Endothelial cell of umbilical vein (primary cell): ENCODE data around the gene EXOC6B. TPM values are rescaled to one million over a fixed set of nuclear protein-coding genes. Genes with fewer than 3 reads are reported as not detected.

Experiments used
- BruUV-seq: library from RNA; stranded (reverse); fragments of 400-500 nt; replicated peaks from 2 replicates; lab custom pipeline; 2021; lab: Mats Ljungman, UMichigan
- CTCF ChIA-PET: fragments of 300-600, 350-600 bp; sonication (Branson Sonifier 250); formaldehyde crosslinking; loops from one replicate; lab custom pipeline; 2021; ENCODE audit warnings: antibody characterized with exemption, inconsistent platforms; lab: Charles Lee
- POLR2A ChIA-PET: fragments of 300-600, 350-600 bp; sonication (Branson Sonifier 250); formaldehyde crosslinking; loops from one replicate; lab custom pipeline; 2021; ENCODE audit warnings: antibody characterized with exemption, inconsistent platforms; lab: Charles Lee
- DNase-seq: peaks from one replicate; pipeline ENCODE4 v3.0.0-alpha.2; 2011; ENCODE audit warnings: low read depth, low spot score
- FAIRE-seq: peaks from 2 replicates; lab custom pipeline; 2011; peaks lifted over from hg19 to GRCh38; lab: Jason Lieb, UNC
- H2AFZ ChIP-seq: 2 replicates; pipeline ENCODE4 v1.6.0; 2012; ENCODE audit warnings: low read depth, low read length, control low read depth, inconsistent platforms
- H3K27ac ChIP-seq: 2 replicates; pipeline ENCODE4 v1.5.1; 2011; ENCODE audit warnings: low read depth, mild to moderate bottlenecking, control low read depth, low read length, moderate library complexity; ENCODE audit not compliant: insufficient read depth
- H3K27me3 ChIP-seq, 2 experiments: 2 replicates each; pipeline versions ENCODE4 v1.6.0 to v1.6.1; 2011; ENCODE audit warnings: low read length in 2 of 2, mixed read lengths in 1 of 2; ENCODE audit not compliant: control insufficient read depth in 2 of 2, insufficient read depth in 2 of 2
- H3K36me3 ChIP-seq, 2 experiments: 2 replicates in 1 of 2; 3 replicates in 1 of 2; pipeline ENCODE4 v1.5.1; 2011; ENCODE audit warnings: low read length in 2 of 2, mild to moderate bottlenecking in 1 of 2, moderate library complexity in 1 of 2; ENCODE audit not compliant: control insufficient read depth in 2 of 2, insufficient read depth in 2 of 2; ENCODE audit errors: extremely low read depth in 1 of 2
- H3K4me1 ChIP-seq: 3 replicates; pipeline ENCODE4 v1.5.1; 2011; ENCODE audit warnings: mild to moderate bottlenecking, low read length; ENCODE audit not compliant: control insufficient read depth, insufficient read depth; ENCODE audit errors: extremely low read depth
- H3K4me2 ChIP-seq: 2 replicates; pipeline ENCODE4 v1.6.1; 2011; ENCODE audit warnings: low read length, control low read depth, mixed read lengths; ENCODE audit not compliant: insufficient read depth
- H3K4me3 ChIP-seq, 3 experiments: fragments of 200-600 bp in 1 of 3; sonication (generic), shearing (Covaris generic) in 1 of 3; replicated peaks in 1 of 3; 2 replicates each; pipeline ENCODE4 v1.5.1; 2011 to 2016; ENCODE audit warnings: control low read depth in 3 of 3, low read length in 3 of 3, mild to moderate bottlenecking in 2 of 3, inconsistent platforms in 1 of 3, low read depth in 1 of 3, moderate library complexity in 1 of 3; ENCODE audit not compliant: insufficient read depth in 1 of 3
- H3K79me2 ChIP-seq: 2 replicates; pipeline ENCODE4 v1.6.0; 2012; ENCODE audit warnings: low read length, inconsistent platforms; ENCODE audit not compliant: control insufficient read depth, insufficient read depth
- H3K9ac ChIP-seq: replicated peaks from 2 replicates; pipeline ENCODE3; 2011; ENCODE audit warnings: low read length, control low read depth; ENCODE audit not compliant: insufficient read depth; ENCODE audit errors: extremely low read depth
- H3K9me1 ChIP-seq: replicated peaks from 3 replicates; pipeline ENCODE4 v1.6.0; 2011; ENCODE audit warnings: mild to moderate bottlenecking, low read length; ENCODE audit not compliant: control insufficient read depth, insufficient read depth; ENCODE audit errors: extremely low read depth
- H3K9me3 ChIP-seq: replicated peaks from 2 replicates; pipeline ENCODE4 v1.5.1; 2012; ENCODE audit warnings: low read length, inconsistent platforms; ENCODE audit not compliant: control insufficient read depth, insufficient read depth
- H4K20me1 ChIP-seq: replicated peaks from 2 replicates; pipeline ENCODE3; 2011; ENCODE audit warnings: mild to moderate bottlenecking, low read length; ENCODE audit not compliant: control insufficient read depth, insufficient read depth; ENCODE audit errors: extremely low read depth
- EZH2 ChIP-seq: IDR thresholded peaks from 2 replicates; pipeline ENCODE4 v1.6.1; 2012; ENCODE audit warnings: borderline replicate concordance, low read depth, mild to moderate bottlenecking, moderate library complexity, low read length, inconsistent platforms; ENCODE audit not compliant: severe bottlenecking
- FOS ChIP-seq: IDR thresholded peaks from 2 replicates; pipeline ENCODE4 v1.6.1; 2011; ENCODE audit warnings: mild to moderate bottlenecking, low read length, moderate library complexity, borderline replicate concordance; ENCODE audit not compliant: insufficient read depth
- GATA2 ChIP-seq: IDR thresholded peaks from 2 replicates; pipeline ENCODE4 v1.7.0; 2011; ENCODE audit warnings: low read depth, mild to moderate bottlenecking, moderate library complexity, mixed read lengths, low read length; ENCODE audit not compliant: insufficient read length, insufficient read depth
- JUN ChIP-seq: IDR thresholded peaks from 2 replicates; pipeline ENCODE4 v1.6.1; 2011; ENCODE audit warnings: borderline replicate concordance, low read depth; ENCODE audit not compliant: insufficient read length, insufficient read depth
- MYC ChIP-seq: IDR thresholded peaks from one replicate; pipeline ENCODE4 v1.6.1; 2011; ENCODE audit warnings: mild to moderate bottlenecking, low read depth, low read length
- POLR2A ChIP-seq: IDR thresholded peaks from 2 replicates; pipeline ENCODE4 v1.6.1; 2012; ENCODE audit warnings: low read depth, mild to moderate bottlenecking, control low read depth, low read length
- POLR2AphosphoS5 ChIP-seq: IDR thresholded peaks from 2 replicates; pipeline ENCODE4 v1.6.1; 2012; ENCODE audit warnings: low read depth, mild to moderate bottlenecking, control low read depth, low read length, moderate library complexity; ENCODE audit not compliant: insufficient read depth
- dilution Hi-C: fragments of 300-500 bp; cut with MboI; formaldehyde crosslinking; loops from one replicate; pipeline ENCODE4 v1.15.0; 2019; ENCODE audit warnings: low sequenced_read_pairs; ENCODE audit not compliant: extremely low pct_ligation_motif_present
- intact Hi-C: fragments of 100-400 bp; cut with micrococcal nuclease; formaldehyde crosslinking; loops from one replicate; pipeline ENCODE4 v1.10.0; 2022
- polyA plus RNA-seq, 4 experiments: library from polyadenylated mRNA; depleted of rRNA in 3 of 4; stranded (reverse) in 3 of 4; unstranded in 1 of 4; fragments of >200 nt; gene quantifications; 2 replicates each; pipeline versions ENCODE4 v1.2.1 to v1.2.3, GENCODE V29; 2011 to 2012; ENCODE audit warnings: missing spikeins in 1 of 4
- total RNA-seq: library from RNA; stranded (reverse); gene quantifications from 2 replicates; pipeline ENCODE4 v1.2.3, GENCODE V29; 2021
- TF ChIP-seq, protein P1 (sequence below), 2 donors: IDR thresholded peaks; 1 replicate in 1 of 2; 2 replicates in 1 of 2; pipeline ENCODE4 v1.5.1; 2011; ENCODE audit warnings: low read length in 2 of 2, mild to moderate bottlenecking in 2 of 2, moderate library complexity in 2 of 2, control low read depth in 1 of 2, inconsistent platforms in 1 of 2, low read depth in 1 of 2; ENCODE audit not compliant: insufficient read depth in 1 of 2; ENCODE audit errors: extremely low read depth in 1 of 2
- TF ChIP-seq, protein P2 (sequence below): IDR thresholded peaks from 2 replicates; pipeline ENCODE4 v1.6.1; 2011; ENCODE audit not compliant: insufficient read depth, insufficient read length

Gene EXOC6B
- total and polyA plus RNA-seq, 2 donors (not counting 3 experiments of a cell fraction or from before 2014, with no cell fraction given): 10.8 to 34.8 TPM

DNA sequence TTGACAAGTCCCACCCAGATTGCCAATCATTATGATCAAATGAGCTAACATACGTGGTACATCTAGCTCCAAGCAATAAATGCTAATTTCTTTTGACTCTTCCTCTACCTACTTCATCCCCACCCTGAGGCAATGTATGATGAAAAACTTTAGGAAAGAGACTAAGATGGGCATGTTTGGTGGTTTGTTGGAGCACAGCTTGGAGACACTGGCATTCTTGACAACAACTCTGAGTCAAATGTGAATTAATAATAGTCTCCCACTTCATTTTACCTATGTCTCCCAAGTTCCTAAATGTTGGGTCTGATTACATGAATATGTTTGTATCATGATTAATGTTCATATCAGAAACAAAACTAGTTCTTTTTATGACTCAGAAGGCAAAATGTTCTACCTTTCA lies 36.6 kb downstream of the EXOC6B start:
- no peaks in the 10 kb centered on the region for H3K27me3 ChIP-seq
- H3K79me2 ChIP-seq: no peaks in the 10 kb centered on the region
- dilution Hi-C loops (no loop called here), intact Hi-C loops (no loop called here)
- no peak overlapping the region for H3K9ac ChIP-seq
- H4K20me1 ChIP-seq: no peaks in the 10 kb centered on the region
- POLR2A ChIA-PET: no interaction called here
- no peak overlapping the region for H3K4me3 ChIP-seq
- no peak overlapping the region for H3K4me2 ChIP-seq
- CTCF ChIA-PET: interaction anchor here (0.9 to 2.6 kb wide), 4 partner anchors 9 to 71 kb away, joined by 6 to 9 read pairs (median 6); no protein-coding TSS in a partner anchor
- H2AFZ ChIP-seq: no peak overlapping the region
- peaks cover 4% of the 10 kb centered on the region for H3K4me1 ChIP-seq
- TF ChIP-seq JUN (no peak), FOS (no peak), MYC (no peak), POLR2AphosphoS5 (no peak), POLR2A (no peak), EZH2 (no peak), GATA2 (no peak)
- TF ChIP-seq, protein P1, sequence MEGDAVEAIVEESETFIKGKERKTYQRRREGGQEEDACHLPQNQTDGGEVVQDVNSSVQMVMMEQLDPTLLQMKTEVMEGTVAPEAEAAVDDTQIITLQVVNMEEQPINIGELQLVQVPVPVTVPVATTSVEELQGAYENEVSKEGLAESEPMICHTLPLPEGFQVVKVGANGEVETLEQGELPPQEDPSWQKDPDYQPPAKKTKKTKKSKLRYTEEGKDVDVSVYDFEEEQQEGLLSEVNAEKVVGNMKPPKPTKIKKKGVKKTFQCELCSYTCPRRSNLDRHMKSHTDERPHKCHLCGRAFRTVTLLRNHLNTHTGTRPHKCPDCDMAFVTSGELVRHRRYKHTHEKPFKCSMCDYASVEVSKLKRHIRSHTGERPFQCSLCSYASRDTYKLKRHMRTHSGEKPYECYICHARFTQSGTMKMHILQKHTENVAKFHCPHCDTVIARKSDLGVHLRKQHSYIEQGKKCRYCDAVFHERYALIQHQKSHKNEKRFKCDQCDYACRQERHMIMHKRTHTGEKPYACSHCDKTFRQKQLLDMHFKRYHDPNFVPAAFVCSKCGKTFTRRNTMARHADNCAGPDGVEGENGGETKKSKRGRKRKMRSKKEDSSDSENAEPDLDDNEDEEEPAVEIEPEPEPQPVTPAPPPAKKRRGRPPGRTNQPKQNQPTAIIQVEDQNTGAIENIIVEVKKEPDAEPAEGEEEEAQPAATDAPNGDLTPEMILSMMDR (IDR thresholded peaks at IDR 0.05; ENCODE audit: extremely low read depth in 1 of 2, insufficient read depth in 1 of 2, low read depth in 1 of 2, low read length in 2 of 2): no peak
- TF ChIP-seq, protein P2, sequence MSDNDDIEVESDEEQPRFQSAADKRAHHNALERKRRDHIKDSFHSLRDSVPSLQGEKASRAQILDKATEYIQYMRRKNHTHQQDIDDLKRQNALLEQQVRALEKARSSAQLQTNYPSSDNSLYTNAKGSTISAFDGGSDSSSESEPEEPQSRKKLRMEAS: no peak
- FAIRE-seq (no peak), DNase-seq (no peak)
- no peaks in the 10 kb centered on the region for H3K9me3 ChIP-seq
- BruUV-seq: no TSS peak
- H3K36me3 ChIP-seq: no peaks in the 10 kb centered on the region
- H3K27ac ChIP-seq: no peak overlapping the region
- H3K9me1 ChIP-seq: no peaks in the 10 kb centered on the region
